H1 (cell line): ENCODE data around the gene CAPN7. TPM values are rescaled to one million over a fixed set of nuclear protein-coding genes. Genes with fewer than 3 reads are reported as not detected.

Experiments used
- CTCF ChIA-PET: fragments of 300-600 bp; sonication (Branson Sonifier 250); formaldehyde crosslinking; loops from one replicate; lab custom pipeline; 2021; ENCODE audit not compliant: partially characterized antibody; lab: Charles Lee
- POLR2A ChIA-PET: fragments of 300-600 bp; sonication (Branson Sonifier 250); formaldehyde crosslinking; loops from one replicate; lab custom pipeline; 2021; ENCODE audit warnings: inconsistent platforms; ENCODE audit not compliant: partially characterized antibody; lab: Charles Lee
- DNase-seq, 2 experiments: peaks; one replicate each; pipeline versions ENCODE4 v3.0.0 to v3.0.0-alpha.2; 2010 to 2022; ENCODE audit warnings: low spot score in 2 of 2, low read depth in 1 of 2, mixed read lengths in 1 of 2
- FAIRE-seq: peaks from 2 replicates; lab custom pipeline; 2011; peaks lifted over from hg19 to GRCh38; lab: Jason Lieb, UNC
- H2AFZ ChIP-seq: 2 replicates; pipeline ENCODE4 v1.8.1; 2012; ENCODE audit warnings: low read length, inconsistent platforms
- H2AK5ac ChIP-seq: 2 replicates; pipeline ENCODE4 v1.6.1; 2013; ENCODE audit warnings: low read depth, low read length
- H2BK120ac ChIP-seq: replicated peaks from 2 replicates; pipeline ENCODE3; 2013; ENCODE audit warnings: low read depth, low read length, inconsistent platforms
- H2BK12ac ChIP-seq: 2 replicates; pipeline ENCODE4 v1.6.1; 2013; ENCODE audit warnings: low read depth, low read length
- H2BK15ac ChIP-seq: 2 replicates; pipeline ENCODE4 v1.6.1; 2013; ENCODE audit warnings: low read length
- H2BK20ac ChIP-seq: 2 replicates; pipeline ENCODE4 v1.6.1; 2013; ENCODE audit warnings: low read length
- H2BK5ac ChIP-seq: 2 replicates; pipeline ENCODE4 v1.6.1; 2013; ENCODE audit warnings: low read depth, low read length
- H3K14ac ChIP-seq: 2 replicates; pipeline ENCODE4 v1.6.1; 2013; ENCODE audit warnings: inconsistent platforms; ENCODE audit not compliant: insufficient read length
- H3K18ac ChIP-seq: 2 replicates; pipeline ENCODE4 v1.6.1; 2013; ENCODE audit warnings: low read length; ENCODE audit errors: extremely low read depth
- H3K23ac ChIP-seq: 2 replicates; pipeline ENCODE4 v1.6.1; 2013; ENCODE audit warnings: inconsistent platforms; ENCODE audit not compliant: insufficient read length
- H3K23me2 ChIP-seq: 2 replicates; pipeline ENCODE4 v1.6.1; 2013; ENCODE audit warnings: low read depth, low read length
- H3K27ac ChIP-seq: 2 replicates; pipeline ENCODE4 v1.6.1; 2011; ENCODE audit warnings: low read depth, low read length, inconsistent platforms
- H3K27me3 ChIP-seq, 4 experiments: replicated peaks in 1 of 4; 1 replicate in 1 of 4; 2 replicates in 3 of 4; pipeline versions ENCODE4 v1.6.1 to v1.8.1; 2011 to 2013; ENCODE audit warnings: low read length in 3 of 4, mild to moderate bottlenecking in 3 of 4, inconsistent platforms in 2 of 4, mixed read lengths in 2 of 4, moderate library complexity in 1 of 4; ENCODE audit not compliant: control insufficient read depth in 3 of 4, insufficient read depth in 3 of 4; ENCODE audit errors: extremely low read depth in 1 of 4
- H3K36me3 ChIP-seq, 4 experiments: 2 replicates each; pipeline versions ENCODE4 v1.6.1 to v1.8.1; 2011 to 2013; ENCODE audit warnings: mild to moderate bottlenecking in 4 of 4, low read length in 3 of 4, moderate library complexity in 2 of 4, control low read depth in 1 of 4, inconsistent platforms in 1 of 4; ENCODE audit not compliant: insufficient read depth in 4 of 4, control insufficient read depth in 2 of 4
- H3K4ac ChIP-seq: replicated peaks from 2 replicates; pipeline ENCODE3; 2013; ENCODE audit warnings: low read length, low read depth, mixed read lengths, inconsistent platforms; ENCODE audit not compliant: insufficient read length
- H3K4me1 ChIP-seq, 4 experiments: replicated peaks in 1 of 4; 1 replicate in 1 of 4; 2 replicates in 3 of 4; pipeline versions ENCODE4 v1.6.1 to v1.8.1; 2011 to 2013; ENCODE audit warnings: low read length in 3 of 4, inconsistent platforms in 2 of 4, mixed read lengths in 1 of 4; ENCODE audit not compliant: insufficient read depth in 4 of 4, control insufficient read depth in 3 of 4
- H3K4me2 ChIP-seq, 2 experiments: 2 replicates each; pipeline versions ENCODE4 v1.6.1 to v1.8.1; 2011 to 2013; ENCODE audit warnings: low read depth in 2 of 2, low read length in 2 of 2, control low read depth in 1 of 2, inconsistent platforms in 1 of 2, mild to moderate bottlenecking in 1 of 2; ENCODE audit not compliant: insufficient read depth in 1 of 2
- H3K4me3 ChIP-seq, 4 experiments: fragments of 200-600, 300-600 bp in 1 of 4; sonication (generic), shearing (Covaris generic), sonication (Bioruptor Twin) in 1 of 4; 2 replicates each; pipeline versions ENCODE4 v1.5.1 to v1.8.1; 2011 to 2016; ENCODE audit warnings: low read length in 4 of 4, low read depth in 3 of 4, control low read depth in 2 of 4, inconsistent platforms in 2 of 4, mild to moderate bottlenecking in 2 of 4, mixed read lengths in 1 of 4, moderate library complexity in 1 of 4; ENCODE audit not compliant: insufficient read depth in 2 of 4; ENCODE audit errors: extremely low read depth in 1 of 4
- H3K56ac ChIP-seq: replicated peaks from 2 replicates; pipeline ENCODE3; 2013; ENCODE audit warnings: low read depth, mild to moderate bottlenecking, mixed read lengths, low read length, inconsistent platforms; ENCODE audit not compliant: insufficient read length
- H3K79me1 ChIP-seq: 2 replicates; pipeline ENCODE4 v1.6.1; 2013; ENCODE audit warnings: low read depth, low read length, control low read depth
- H3K79me2 ChIP-seq, 2 experiments: 2 replicates each; pipeline versions ENCODE4 v1.6.1 to v1.8.1; 2012 to 2013; ENCODE audit warnings: low read length in 2 of 2, mild to moderate bottlenecking in 2 of 2, inconsistent platforms in 1 of 2; ENCODE audit not compliant: insufficient read depth in 2 of 2, control insufficient read depth in 1 of 2
- H3K9ac ChIP-seq, 4 experiments: replicated peaks in 1 of 4; 1 replicate in 1 of 4; 2 replicates in 3 of 4; pipeline versions ENCODE4 v1.6.1 to v1.8.1; 2011 to 2013; ENCODE audit warnings: low read depth in 3 of 4, low read length in 3 of 4, control low read depth in 2 of 4, mild to moderate bottlenecking in 2 of 4, moderate library complexity in 2 of 4, inconsistent platforms in 1 of 4; ENCODE audit errors: extremely low read depth in 1 of 4
- H3K9me3 ChIP-seq, 2 experiments: 2 replicates each; pipeline versions ENCODE4 v1.6.1 to v1.8.1; 2012 to 2013; ENCODE audit warnings: mild to moderate bottlenecking in 2 of 2, moderate library complexity in 2 of 2, control low read depth in 1 of 2, inconsistent platforms in 1 of 2, low read depth in 1 of 2, low read length in 1 of 2, mixed read lengths in 1 of 2; ENCODE audit not compliant: insufficient read depth in 2 of 2
- H4K20me1 ChIP-seq, 2 experiments: replicated peaks in 1 of 2; 2 replicates each; pipeline versions ENCODE3 to v1.8.1; 2011 to 2013; ENCODE audit warnings: inconsistent platforms in 2 of 2, low read length in 2 of 2, mild to moderate bottlenecking in 1 of 2; ENCODE audit not compliant: insufficient read depth in 2 of 2, control insufficient read depth in 1 of 2
- H4K5ac ChIP-seq: 2 replicates; pipeline ENCODE4 v1.6.1; 2013; ENCODE audit warnings: low read length, low read depth, mixed read lengths, inconsistent platforms; ENCODE audit not compliant: insufficient read length
- H4K8ac ChIP-seq: 2 replicates; pipeline ENCODE4 v1.8.0; 2013; ENCODE audit warnings: mild to moderate bottlenecking, moderate library complexity, low read length, inconsistent platforms; ENCODE audit not compliant: insufficient read depth; ENCODE audit errors: extremely low read depth
- H4K91ac ChIP-seq: replicated peaks from 2 replicates; pipeline ENCODE3; 2013; ENCODE audit warnings: low read length, mixed read lengths, inconsistent platforms; ENCODE audit not compliant: insufficient read length
- BRCA1 ChIP-seq: IDR thresholded peaks from 2 replicates; pipeline ENCODE4 v1.6.1; 2012; ENCODE audit warnings: low read depth, low read length, improper control_type of control experiment
- CHD2 ChIP-seq: IDR thresholded peaks from 2 replicates; pipeline ENCODE4 v1.6.1; 2012; ENCODE audit warnings: low read length, improper control_type of control experiment
- POLR2A ChIP-seq, 2 experiments: IDR thresholded peaks; 1 replicate in 1 of 2; 2 replicates in 1 of 2; pipeline ENCODE4 v1.6.1; 2011; ENCODE audit warnings: low read depth in 2 of 2, low read length in 2 of 2, mild to moderate bottlenecking in 2 of 2; ENCODE audit errors: control extremely low read depth in 1 of 2
- RFX5 ChIP-seq: IDR thresholded peaks from 2 replicates; pipeline ENCODE4 v1.6.1; 2011; ENCODE audit warnings: low read depth, low read length, improper control_type of control experiment, borderline replicate concordance
- SAP30 ChIP-seq: fragments of 300-600 bp; sonication (generic); IDR thresholded peaks from 2 replicates; pipeline ENCODE4 v1.7.1; 2012; ENCODE audit warnings: low read length, moderate library complexity, mild to moderate bottlenecking, inconsistent platforms; ENCODE audit not compliant: insufficient read depth, insufficient replicate concordance
- TAF1 ChIP-seq: IDR thresholded peaks from 2 replicates; pipeline ENCODE4 v1.6.1; 2011; ENCODE audit warnings: mild to moderate bottlenecking, low read depth, low read length
- TAF7 ChIP-seq: optimal IDR thresholded peaks from 2 replicates; pipeline ENCODE3; 2011; ENCODE audit warnings: low read depth, mild to moderate bottlenecking, inconsistent platforms, low read length, moderate library complexity, borderline replicate concordance
- TCF12 ChIP-seq: IDR thresholded peaks from 2 replicates; pipeline ENCODE4 v1.6.1; 2011; ENCODE audit warnings: low read depth, mild to moderate bottlenecking, low read length
- WGBS, 2 experiments: shearing (Covaris generic) in 1 of 2; methylation state at CpG; one replicate each; pipeline versions ENCODE4 v1.1.6 to v1.1.7; 2013 to 2015; ENCODE audit warnings: low lambda C conversion rate in 2 of 2, mixed read lengths in 2 of 2, inconsistent platforms in 1 of 2, low coverage in 1 of 2, missing lambda C conversion rate in 1 of 2; ENCODE audit not compliant: insufficient replicate concordance in 2 of 2, insufficient coverage in 1 of 2, insufficient read length in 1 of 2; ENCODE audit errors: extremely low coverage in 1 of 2, missing lambda C conversion rate in 1 of 2; 5-methylcytosine and 5-hydroxymethylcytosine counted together
- polyA plus RNA-seq, 7 experiments: library from polyadenylated mRNA; depleted of rRNA in 3 of 7; stranded (reverse) in 5 of 7; unstranded in 2 of 7; fragments of >200 nt in 5 of 7; fragments of 200-250 nt in 2 of 7; gene quantifications; 1 replicate in 5 of 7; 2 replicates in 1 of 7; 4 replicates in 1 of 7; pipeline versions ENCODE4 v1.2.1 to v1.2.3, GENCODE V29; 2011 to 2013; ENCODE audit warnings: missing spikeins in 2 of 7, mixed read lengths in 2 of 7
- total RNA-seq: library from RNA; stranded (reverse); fragmentation: NEBNext Ultra II Directional; extraction: Animal tissue kit (Norgen Biotek cat#: 25700); gene quantifications from 2 replicates; pipeline ENCODE4 v1.2.1, GENCODE V29; 2021
- TF ChIP-seq, protein P1 (sequence below): IDR thresholded peaks from 2 replicates; pipeline ENCODE4 v1.6.1; 2012; ENCODE audit warnings: low read length, inconsistent platforms
- TF ChIP-seq, protein P2 (sequence below), 3 experiments: IDR thresholded peaks; 1 replicate in 2 of 3; 2 replicates in 1 of 3; pipeline versions ENCODE4 v1.5.1 to v1.6.1; 2011; ENCODE audit warnings: low read length in 3 of 3, mild to moderate bottlenecking in 3 of 3, inconsistent platforms in 2 of 3, low read depth in 1 of 3, moderate library complexity in 1 of 3; ENCODE audit not compliant: insufficient read depth in 1 of 3; ENCODE audit errors: control extremely low read depth in 1 of 3

CAPN7 gene
- total and polyA plus RNA-seq, 2 of the 8 experiments (the other 6 are each of a cell fraction or from before 2014, with no cell fraction given) = 5.3 to 13.2 TPM

DNA sequence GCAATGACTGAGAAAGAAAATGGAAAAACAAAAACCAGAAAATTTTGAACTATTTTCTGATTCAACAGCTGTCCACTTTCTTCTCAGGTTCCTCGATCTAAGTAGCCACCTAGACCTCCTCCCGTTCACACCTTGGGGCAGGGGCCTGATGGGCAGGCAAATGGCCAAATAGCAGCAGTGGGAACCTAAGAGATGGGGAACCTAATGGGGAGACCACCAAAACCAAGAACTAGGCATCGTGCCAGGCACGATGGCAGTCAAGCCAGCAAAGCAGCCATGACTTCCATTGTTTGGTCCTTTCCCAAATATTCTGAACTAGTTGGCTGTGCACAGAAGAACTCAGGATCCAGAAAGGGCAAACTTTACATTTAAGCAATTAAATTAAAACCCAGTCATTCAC lies 57.1 kb downstream of the CAPN7 start:
- Histone ChIP-seq H3K36me3 (no peaks in the 10 kb centered on the region; a peak in 2 of 8 replicates), H4K20me1 (no peaks in the 10 kb centered on the region), H2BK20ac (no peak overlapping the region), H3K27ac (no peak overlapping the region), H4K8ac (no peak overlapping the region), H2AFZ (no peak overlapping the region), H4K5ac (no peak overlapping the region), H2AK5ac (no peak overlapping the region), H3K4me2 (no peak overlapping the region), H2BK120ac (no peak overlapping the region), H3K9ac (no peak overlapping the region), H2BK12ac (no peak overlapping the region), H3K79me2 (no peaks in the 10 kb centered on the region), H3K79me1 (no peaks in the 10 kb centered on the region; the same call in 1 of the 2 replicates), H3K27me3 (no peaks in the 10 kb centered on the region), H3K9me3 (no peaks in the 10 kb centered on the region), H3K18ac (no peak overlapping the region), H3K23me2 (no peaks in the 10 kb centered on the region), H2BK15ac (no peak overlapping the region), H4K91ac (no peak overlapping the region), H3K4me1 (no peaks in the 10 kb centered on the region), H3K23ac (no peak overlapping the region), H3K4me3 (no peak overlapping the region), H2BK5ac (no peak overlapping the region), H3K4ac (no peak overlapping the region), H3K56ac (no peak overlapping the region), H3K14ac (no peak overlapping the region)
- FAIRE-seq (no peak), DNase-seq (no peak)
- ChIA-PET CTCF (interaction anchor here (0.8 to 15.5 kb wide), 4 partner anchors 9 to 149 kb away, joined by 3 to 227 read pairs (median 92); no protein-coding TSS in a partner anchor), POLR2A (no interaction called here)
- WGBS, 2 experiments = 87% methylated on average over 4 of the region's 4 CpGs; no CpG with 5 or more reads in 1 of the 2 experiments
- TF ChIP-seq BRCA1 (no peak), TAF7 (no peak), CHD2 (no peak), POLR2A (IDR thresholded peaks at IDR 0.05; ENCODE audit: control extremely low read depth in 1 of 2, low read depth in 2 of 2, low read length in 2 of 2) (no peak), TAF1 (no peak), RFX5 (no peak), TCF12 (no peak), SAP30 (no peak)
- TF ChIP-seq, protein P1, sequence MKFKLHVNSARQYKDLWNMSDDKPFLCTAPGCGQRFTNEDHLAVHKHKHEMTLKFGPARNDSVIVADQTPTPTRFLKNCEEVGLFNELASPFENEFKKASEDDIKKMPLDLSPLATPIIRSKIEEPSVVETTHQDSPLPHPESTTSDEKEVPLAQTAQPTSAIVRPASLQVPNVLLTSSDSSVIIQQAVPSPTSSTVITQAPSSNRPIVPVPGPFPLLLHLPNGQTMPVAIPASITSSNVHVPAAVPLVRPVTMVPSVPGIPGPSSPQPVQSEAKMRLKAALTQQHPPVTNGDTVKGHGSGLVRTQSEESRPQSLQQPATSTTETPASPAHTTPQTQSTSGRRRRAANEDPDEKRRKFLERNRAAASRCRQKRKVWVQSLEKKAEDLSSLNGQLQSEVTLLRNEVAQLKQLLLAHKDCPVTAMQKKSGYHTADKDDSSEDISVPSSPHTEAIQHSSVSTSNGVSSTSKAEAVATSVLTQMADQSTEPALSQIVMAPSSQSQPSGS = no peak
- TF ChIP-seq, protein P2, sequence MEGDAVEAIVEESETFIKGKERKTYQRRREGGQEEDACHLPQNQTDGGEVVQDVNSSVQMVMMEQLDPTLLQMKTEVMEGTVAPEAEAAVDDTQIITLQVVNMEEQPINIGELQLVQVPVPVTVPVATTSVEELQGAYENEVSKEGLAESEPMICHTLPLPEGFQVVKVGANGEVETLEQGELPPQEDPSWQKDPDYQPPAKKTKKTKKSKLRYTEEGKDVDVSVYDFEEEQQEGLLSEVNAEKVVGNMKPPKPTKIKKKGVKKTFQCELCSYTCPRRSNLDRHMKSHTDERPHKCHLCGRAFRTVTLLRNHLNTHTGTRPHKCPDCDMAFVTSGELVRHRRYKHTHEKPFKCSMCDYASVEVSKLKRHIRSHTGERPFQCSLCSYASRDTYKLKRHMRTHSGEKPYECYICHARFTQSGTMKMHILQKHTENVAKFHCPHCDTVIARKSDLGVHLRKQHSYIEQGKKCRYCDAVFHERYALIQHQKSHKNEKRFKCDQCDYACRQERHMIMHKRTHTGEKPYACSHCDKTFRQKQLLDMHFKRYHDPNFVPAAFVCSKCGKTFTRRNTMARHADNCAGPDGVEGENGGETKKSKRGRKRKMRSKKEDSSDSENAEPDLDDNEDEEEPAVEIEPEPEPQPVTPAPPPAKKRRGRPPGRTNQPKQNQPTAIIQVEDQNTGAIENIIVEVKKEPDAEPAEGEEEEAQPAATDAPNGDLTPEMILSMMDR (IDR thresholded peaks at IDR 0.05; ENCODE audit: control extremely low read depth in 1 of 3, insufficient read depth in 1 of 3, low read depth in 1 of 3, low read length in 3 of 3) = no peak
